HL-60/S4 treated with retinoic acid at 250 ng/mL for 4 days and 3 days (cell line): ENCODE data around the gene GPC5.
"Not testable (repeated sequence)": the region's sequence is repeated elsewhere in the genome, so short reads cannot be mapped to it uniquely, and the experiment has no call there.

Experiments used
- in situ Hi-C: fragments of 300-500 bp; cut with MboI; formaldehyde crosslinking; loops from 2 replicates; pipeline ENCODE4 v1.7.0; 2022; ENCODE audit warnings: low sequenced_read_pairs

GPC5 gene

GRCh38 chr13:92896842-92897241 is 1498.4 kb downstream of the GPC5 start:
- in situ Hi-C loops: no loop called here

DNA sequence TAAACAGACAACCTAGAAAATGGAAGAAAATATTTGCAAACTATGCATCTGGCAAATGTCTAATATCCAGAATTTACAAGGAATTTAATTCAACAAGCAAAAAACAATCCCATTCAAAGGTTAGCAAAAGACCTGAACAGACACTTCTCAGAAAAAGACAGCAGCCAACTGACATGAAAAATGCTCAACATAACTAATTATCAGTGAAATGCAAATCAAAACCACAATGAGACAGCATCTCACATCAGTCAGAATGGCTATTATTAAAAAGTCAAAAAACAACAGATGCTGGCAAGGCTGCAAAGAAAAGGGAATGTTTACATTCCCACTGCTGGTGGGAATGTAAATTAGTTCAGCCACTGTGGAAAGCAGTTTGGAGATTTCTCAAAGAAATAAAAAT is 1500.5 kb downstream of the GPC5 start:
- in situ Hi-C loops: not testable (repeated sequence)

GRCh38 chr13:92900446-92900845 is 1502.0 kb downstream of the GPC5 start:
- in situ Hi-C loops: no loop called here

- in situ Hi-C loops: no loop called here
These were observed 1503.3 kb downstream of the GPC5 start for GRCh38 chr13:92901739-92902138.

DNA sequence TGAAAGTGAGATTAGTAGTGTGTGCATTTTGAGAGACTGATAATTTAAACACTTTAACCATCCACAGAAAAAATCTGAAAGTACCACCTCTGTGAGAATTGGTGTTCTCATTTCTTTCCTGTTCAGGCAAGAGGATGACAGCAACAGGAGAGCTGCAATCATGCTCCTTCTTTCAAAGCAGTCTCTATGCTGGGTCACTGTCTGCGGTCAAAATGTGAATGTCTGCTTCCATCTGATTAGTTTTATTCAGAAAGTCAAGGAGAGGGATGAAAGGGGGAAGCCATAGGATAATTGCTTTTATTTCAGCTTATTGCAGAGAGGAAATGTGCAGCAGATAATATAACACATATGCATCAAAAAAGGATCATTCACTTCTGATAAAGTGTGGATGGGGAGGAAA is 1514.2 kb downstream of the GPC5 start:
- in situ Hi-C loops: no loop called here

DNA sequence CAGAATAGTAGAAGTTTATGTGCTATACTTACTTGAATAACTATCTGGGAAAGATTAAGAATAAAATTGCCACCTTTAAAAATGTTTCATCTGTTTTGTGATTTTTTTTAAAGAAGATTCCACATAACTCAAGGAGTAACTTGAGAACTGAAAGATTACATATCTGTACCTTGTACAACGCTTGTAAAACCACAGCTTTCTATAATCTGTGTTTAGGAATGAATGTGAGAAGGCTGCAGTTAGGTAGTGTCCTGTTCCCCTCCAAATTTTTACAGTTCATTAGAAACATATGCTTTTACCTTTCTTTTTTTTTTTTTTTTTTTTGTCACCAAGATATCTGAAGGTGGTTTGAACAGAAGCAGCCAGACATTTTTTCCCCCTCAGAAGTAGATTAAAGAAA is 1515.4 kb downstream of the GPC5 start:
- in situ Hi-C loops: no loop called here
